Fibroblast of lung (primary cell): ENCODE results near the gene NLGN1. TPM values are rescaled to one million over a fixed set of nuclear protein-coding genes. Genes with fewer than 3 reads are reported as not detected.

Experiments
- DNase-seq, 2 donors: peaks; one replicate each; pipeline versions ENCODE4 v3.0.0 to v3.0.0-alpha.2; 2010; ENCODE audit warnings: low read depth in 2 of 2
- H2AFZ ChIP-seq: 2 replicates; pipeline ENCODE4 v1.5.1; 2012; ENCODE audit warnings: low read length, control low read depth, inconsistent platforms
- H3K27ac ChIP-seq: 2 replicates; pipeline ENCODE4 v1.5.1; 2011; ENCODE audit warnings: low read length, control low read depth; ENCODE audit not compliant: insufficient read depth
- H3K27me3 ChIP-seq: 2 replicates; pipeline ENCODE4 v1.5.1; 2011; ENCODE audit warnings: mild to moderate bottlenecking, low read length; ENCODE audit not compliant: control insufficient read depth, insufficient read depth
- H3K36me3 ChIP-seq: 2 replicates; pipeline ENCODE4 v1.5.1; 2011; ENCODE audit warnings: low read length; ENCODE audit not compliant: control insufficient read depth, insufficient read depth
- H3K4me1 ChIP-seq: 2 replicates; pipeline ENCODE4 v1.5.1; 2011; ENCODE audit warnings: low read length; ENCODE audit not compliant: control insufficient read depth, insufficient read depth; ENCODE audit errors: extremely low read depth
- H3K4me2 ChIP-seq: 2 replicates; pipeline ENCODE4 v1.5.1; 2011; ENCODE audit warnings: low read length, control low read depth; ENCODE audit not compliant: insufficient read depth; ENCODE audit errors: extremely low read depth
- H3K4me3 ChIP-seq, 4 experiments: fragments of 200-600 bp in 1 of 4; sonication (generic) in 1 of 4; replicated peaks in 1 of 4; 2 replicates each; pipeline ENCODE4 v1.5.1; 2011 to 2016; ENCODE audit warnings: low read length in 4 of 4, low read depth in 3 of 4, mild to moderate bottlenecking in 3 of 4, control low read depth in 2 of 4, inconsistent platforms in 1 of 4, mixed read lengths in 1 of 4; ENCODE audit not compliant: insufficient read depth in 1 of 4; ENCODE audit errors: control extremely low read depth in 1 of 4
- H3K79me2 ChIP-seq: 2 replicates; pipeline ENCODE4 v1.5.1; 2012; ENCODE audit warnings: mild to moderate bottlenecking, low read length, inconsistent platforms; ENCODE audit not compliant: control insufficient read depth, insufficient read depth
- H3K9ac ChIP-seq: 2 replicates; pipeline ENCODE4 v1.5.1; 2011; ENCODE audit warnings: mild to moderate bottlenecking, low read length, control low read depth; ENCODE audit not compliant: insufficient read depth
- H3K9me3 ChIP-seq: 2 replicates; pipeline ENCODE4 v1.5.1; 2012; ENCODE audit warnings: low read depth, low read length; ENCODE audit not compliant: control insufficient read depth, insufficient read depth
- H4K20me1 ChIP-seq: 2 replicates; pipeline ENCODE4 v1.5.1; 2011; ENCODE audit warnings: low read length; ENCODE audit not compliant: control insufficient read depth, insufficient read depth; ENCODE audit errors: extremely low read depth
- CTCF ChIP-seq, 2 donors: IDR thresholded peaks in 1 of 2; conservative IDR thresholded peaks in 1 of 2; 1 replicate in 1 of 2; 2 replicates in 1 of 2; pipeline ENCODE4 v1.5.1; 2011 to 2012; ENCODE audit warnings: low read length in 2 of 2, control low read depth in 1 of 2, inconsistent platforms in 1 of 2, low read depth in 1 of 2, mild to moderate bottlenecking in 1 of 2
- EZH2 ChIP-seq: IDR thresholded peaks from 2 replicates; pipeline ENCODE4 v1.5.1; 2012; ENCODE audit warnings: low read length, control low read depth, mild to moderate bottlenecking; ENCODE audit errors: missing control alignments
- polyA plus RNA-seq, 2 donors: library from polyadenylated mRNA; depleted of rRNA in 1 of 2; stranded (reverse) in 1 of 2; unstranded in 1 of 2; fragments of >200 nt; gene quantifications; 2 replicates each; pipeline ENCODE4 v1.2.1, GENCODE V29; 2011 to 2012; ENCODE audit warnings: missing spikeins in 1 of 2
- total RNA-seq: library from RNA; depleted of rRNA; stranded (reverse); fragments of >200 nt; gene quantifications from 2 replicates; pipeline ENCODE4 v1.2.1, GENCODE V29; 2014

The NLGN1 gene
- total and polyA plus RNA-seq, 2 donors (not counting 1 experiment from before 2014, with no cell fraction given) = 0.61 to 2.1 TPM

GRCh38 chr3:173641696-173642095 is 244.2 kb downstream of the NLGN1 start:
- H4K20me1 ChIP-seq = no peaks in the 10 kb centered on the region
- no peaks in the 10 kb centered on the region for H3K9me3 ChIP-seq
- H3K4me3 ChIP-seq = no peak overlapping the region
- H3K36me3 ChIP-seq = no peaks in the 10 kb centered on the region
- H3K27ac ChIP-seq = no peak overlapping the region
- no peak overlapping the region for H2AFZ ChIP-seq
- H3K9ac ChIP-seq = no peak overlapping the region
- TF ChIP-seq CTCF (conservative IDR thresholded peaks at IDR 0.05 in 1 of 2, IDR thresholded peaks at IDR 0.05 in 1 of 2; ENCODE audit: low read depth in 1 of 2, low read length in 2 of 2) (no peak), EZH2 (no peak)
- no peak overlapping the region for H3K4me2 ChIP-seq
- no peak for DNase-seq
- H3K79me2 ChIP-seq = no peaks in the 10 kb centered on the region
- H3K27me3 ChIP-seq = no peaks in the 10 kb centered on the region
- H3K4me1 ChIP-seq = no peaks in the 10 kb centered on the region

- H3K4me3 ChIP-seq = no peak overlapping the region
- H3K27me3 ChIP-seq = no peaks in the 10 kb centered on the region
- no peak for DNase-seq
- H3K79me2 ChIP-seq = no peaks in the 10 kb centered on the region
- H3K9ac ChIP-seq = no peak overlapping the region
- no peak overlapping the region for H3K27ac ChIP-seq
- H2AFZ ChIP-seq = no peak overlapping the region
- H3K36me3 ChIP-seq = no peaks in the 10 kb centered on the region
- H3K9me3 ChIP-seq = no peaks in the 10 kb centered on the region
- H3K4me2 ChIP-seq = no peak overlapping the region
- no peak for TF ChIP-seq CTCF (conservative IDR thresholded peaks at IDR 0.05 in 1 of 2, IDR thresholded peaks at IDR 0.05 in 1 of 2; ENCODE audit: low read depth in 1 of 2, low read length in 2 of 2)
- TF ChIP-seq EZH2 = no peak
- H3K4me1 ChIP-seq = no peaks in the 10 kb centered on the region
- H4K20me1 ChIP-seq = no peaks in the 10 kb centered on the region
Observed at GRCh38 chr3:173644086-173645082, 246.8 kb downstream of the NLGN1 start.

- Histone ChIP-seq H4K20me1 (no peaks in the 10 kb centered on the region), H3K4me1 (no peaks in the 10 kb centered on the region), H3K4me2 (no peak overlapping the region), H2AFZ (no peak overlapping the region), H3K27me3 (no peaks in the 10 kb centered on the region), H3K79me2 (no peaks in the 10 kb centered on the region), H3K9ac (no peak overlapping the region), H3K9me3 (no peaks in the 10 kb centered on the region), H3K27ac (no peak overlapping the region), H3K36me3 (no peaks in the 10 kb centered on the region), H3K4me3 (no peak overlapping the region)
- TF ChIP-seq EZH2 (no peak), CTCF (conservative IDR thresholded peaks at IDR 0.05 in 1 of 2, IDR thresholded peaks at IDR 0.05 in 1 of 2; ENCODE audit: low read depth in 1 of 2, low read length in 2 of 2) (no peak)
- peak in 1 of 2 donors; percentile 18 for DNase-seq
Observed at GRCh38 chr3:173650596-173650995, 253.1 kb downstream of the NLGN1 start.
